Measurements from ENCODE around the gene CCDC167.

The CCDC167 gene

GRCh38 chr6:37499433-37500293 is at the start of gene CCDC167:
TSS of gene CCDC167 (minus strand) at chr6:37499893. CDS start at chr6:37499863, 30 bp downstream.
- DNase-seq (ENCODE audit: low read depth, low spot score): peak; percentile 94

GRCh38 chr6:37549154-37549553 is 49.5 kb upstream of the CCDC167 start:
- no peak for DNase-seq (ENCODE audit: low read depth, low spot score)

- no peak for DNase-seq (ENCODE audit: low read depth, low spot score)
Measured at GRCh38 chr6:37548067-37548674, 48.5 kb upstream of the CCDC167 start.

- DNase-seq (ENCODE audit: low read depth, low spot score): no peak
Measured at GRCh38 chr6:37547564-37548061, 47.9 kb upstream of the CCDC167 start.

GRCh38 chr6:37546141-37546871 is 46.6 kb upstream of the CCDC167 start:
- no peak for DNase-seq (ENCODE audit: low read depth, low spot score)

GRCh38 chr6:37544530-37544929 is 44.8 kb upstream of the CCDC167 start:
- no peak for DNase-seq (ENCODE audit: low read depth, low spot score)

GRCh38 chr6:37543361-37543760 is 43.7 kb upstream of the CCDC167 start:
- no peak for DNase-seq (ENCODE audit: low read depth, low spot score)

- no peak for DNase-seq (ENCODE audit: low read depth, low spot score)
Measured at GRCh38 chr6:37541346-37541745, 41.7 kb upstream of the CCDC167 start.

- no peak for DNase-seq (ENCODE audit: low read depth, low spot score)
Measured at GRCh38 chr6:37540390-37540789, 40.7 kb upstream of the CCDC167 start.

- no peak for DNase-seq (ENCODE audit: low read depth, low spot score)
Measured at GRCh38 chr6:37540029-37540352, 40.3 kb upstream of the CCDC167 start.

- no peak for DNase-seq (ENCODE audit: low read depth, low spot score)
Measured at GRCh38 chr6:37539171-37540028, 39.7 kb upstream of the CCDC167 start.

GRCh38 chr6:37538107-37538506 is 38.4 kb upstream of the CCDC167 start:
- no peak for DNase-seq (ENCODE audit: low read depth, low spot score)

- no peak for DNase-seq (ENCODE audit: low read depth, low spot score)
Measured at GRCh38 chr6:37537548-37537947, 37.9 kb upstream of the CCDC167 start.

GRCh38 chr6:37536491-37537190 is 36.9 kb upstream of the CCDC167 start:
- no peak for DNase-seq (ENCODE audit: low read depth, low spot score)

- no peak for DNase-seq (ENCODE audit: low read depth, low spot score)
Measured at GRCh38 chr6:37535759-37536490, 36.2 kb upstream of the CCDC167 start.

- DNase-seq (ENCODE audit: low read depth, low spot score): no peak
Measured at GRCh38 chr6:37535428-37535758, 35.7 kb upstream of the CCDC167 start.

- no peak for DNase-seq (ENCODE audit: low read depth, low spot score)
Measured at GRCh38 chr6:37534893-37535292, 35.2 kb upstream of the CCDC167 start.

- DNase-seq (ENCODE audit: low read depth, low spot score): no peak
Measured at GRCh38 chr6:37532122-37532521, 32.4 kb upstream of the CCDC167 start.

- no peak for DNase-seq (ENCODE audit: low read depth, low spot score)
Measured at GRCh38 chr6:37531437-37532036, 31.8 kb upstream of the CCDC167 start.

- no peak for DNase-seq (ENCODE audit: low read depth, low spot score)
Measured at GRCh38 chr6:37531026-37531425, 31.3 kb upstream of the CCDC167 start.

All from smooth muscle cell of the brain vasculature (primary cell).